ENCODE data around the gene RBBP8NL. TPM values are rescaled to one million over a fixed set of nuclear protein-coding genes. Genes with fewer than 3 reads are reported as not detected.
A peak's percentile ranks its signal among the peaks of the same experiment; 100 is the strongest.

The RBBP8NL gene
- total and polyA plus RNA-seq, 9 of the 15 experiments (the other 6 are each of a cell fraction or from before 2014, with no cell fraction given), result not detected

DNA sequence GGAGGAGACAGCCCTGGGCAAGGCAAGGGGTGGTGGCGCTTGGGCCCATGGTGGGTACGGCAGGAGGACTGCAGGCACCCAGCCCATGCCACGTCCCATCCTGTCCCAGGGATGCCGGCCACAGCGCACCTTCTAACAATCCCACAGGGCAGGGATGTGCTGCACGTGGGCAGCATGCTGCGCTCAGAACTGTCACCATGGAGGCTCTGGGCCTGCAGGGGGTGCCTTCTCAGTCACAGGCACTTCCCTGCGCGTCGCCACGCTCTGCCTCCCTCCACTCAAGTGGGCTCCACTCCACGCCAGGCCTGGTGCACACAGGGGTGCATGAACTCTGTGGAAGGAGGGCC lies 22.6 kb downstream of the RBBP8NL start:
- intact Hi-C loops (cut with micrococcal nuclease), result loop anchor here (5.0 kb wide), 1 partner anchor 83 kb away; no protein-coding TSS in a partner anchor
- in situ Hi-C loops (cut with MboI), result no loop called here
- H3K79me2 ChIP-seq (ENCODE audit: control insufficient read depth, insufficient read depth, low read length), result peaks cover 14% of the 10 kb centered on the region
- H3K27me3 ChIP-seq (ENCODE audit: control insufficient read depth in 2 of 2, insufficient read depth in 2 of 2, low read length in 2 of 2), result no peaks in the 10 kb centered on the region
- TF ChIP-seq SIN3B (IDR thresholded peaks at IDR 0.05; ENCODE audit: low read depth), result no peak
- TF ChIP-seq, protein P1, sequence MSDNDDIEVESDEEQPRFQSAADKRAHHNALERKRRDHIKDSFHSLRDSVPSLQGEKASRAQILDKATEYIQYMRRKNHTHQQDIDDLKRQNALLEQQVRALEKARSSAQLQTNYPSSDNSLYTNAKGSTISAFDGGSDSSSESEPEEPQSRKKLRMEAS (CRISPR knock-in tag; IDR thresholded peaks at IDR 0.05), result 0 out of 2 replicates have a peak, but pooled peaks have one; percentile 30
- TF ChIP-seq, protein P2, sequence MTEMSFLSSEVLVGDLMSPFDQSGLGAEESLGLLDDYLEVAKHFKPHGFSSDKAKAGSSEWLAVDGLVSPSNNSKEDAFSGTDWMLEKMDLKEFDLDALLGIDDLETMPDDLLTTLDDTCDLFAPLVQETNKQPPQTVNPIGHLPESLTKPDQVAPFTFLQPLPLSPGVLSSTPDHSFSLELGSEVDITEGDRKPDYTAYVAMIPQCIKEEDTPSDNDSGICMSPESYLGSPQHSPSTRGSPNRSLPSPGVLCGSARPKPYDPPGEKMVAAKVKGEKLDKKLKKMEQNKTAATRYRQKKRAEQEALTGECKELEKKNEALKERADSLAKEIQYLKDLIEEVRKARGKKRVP (CRISPR knock-in tag; IDR thresholded peaks at IDR 0.05), result no peak
- TF ChIP-seq POLR2G (IDR thresholded peaks at IDR 0.05; ENCODE audit: low read depth, low read length), result peak; percentile 12; the same call in 1 of the 2 replicates
- no TSS peak for BruUV-seq (replicated peaks)
- H3K4me1 ChIP-seq (replicated peaks in 1 of 2; ENCODE audit: control insufficient read depth in 2 of 2, insufficient read depth in 2 of 2, low read length in 2 of 2), result peaks cover 12 to 78% of the 10 kb centered on the region in 2 experiments
- CTCF ChIA-PET (ENCODE audit: low intra/inter-chr PET ratio), result no interaction called here
- no peak for DNase-seq (ENCODE audit: extremely low read depth in 1 of 4, low spot score in 3 of 4)
- H3K9me1 ChIP-seq (ENCODE audit: control insufficient read depth, insufficient read depth, low read length), result peaks cover 4% of the 10 kb centered on the region
- no peak overlapping the region for H2AFZ ChIP-seq (ENCODE audit: low read depth, low read length)
- peak overlapping the region in 1 of 2 experiments; percentile 40; a peak in 1 of 4 replicates for H3K9ac ChIP-seq (ENCODE audit: insufficient read depth in 1 of 2, low read depth in 2 of 2, low read length in 2 of 2)
- no peak overlapping the region for H3K27ac ChIP-seq (ENCODE audit: extremely low read depth, low read depth, low read length)
- no peak overlapping the region for H3K4me2 ChIP-seq (ENCODE audit: insufficient read depth, low read length)
- no peak overlapping the region for H3K4me3 ChIP-seq
- no peaks in the 10 kb centered on the region for H3K9me3 ChIP-seq (replicated peaks; ENCODE audit: control insufficient read depth, insufficient read depth, low read depth, low read length)
- 0 out of 2 replicates have a peak, but pooled peaks cover 8% of the 10 kb centered on the region for H4K20me1 ChIP-seq (replicated peaks; ENCODE audit: control insufficient read depth, insufficient read depth, low read length)
- no peak for ATAC-seq
- 98% methylated on average over 12 of the region's 12 CpGs for WGBS (ENCODE audit: insufficient coverage, low coverage, missing lambda C conversion rate)
- POLR2A ChIA-PET, result interaction anchor here (0.6 to 1.4 kb wide), 3 partner anchors 10 to 18 kb away, joined by 4 to 5 read pairs (median 4); partner anchors contain the start of gene RPS21
- no peak for FAIRE-seq
- peaks cover 9% of the 10 kb centered on the region; the same call in 1 of the 3 replicates for H3K36me3 ChIP-seq (ENCODE audit: control insufficient read depth, insufficient read depth, low read length)

Data from K562 (cell line).